Cardiac fibroblast (primary cell): ENCODE measurements around the gene SCUBE2.

ENCODE experiments used
- DNase-seq, 2 donors: peaks; one replicate each; pipeline versions ENCODE4 v3.0.0 to v3.0.0-alpha.2; 2010; ENCODE audit warnings: low read depth in 2 of 2
- H3K4me3 ChIP-seq, 2 donors: replicated peaks in 1 of 2; 1 replicate in 1 of 2; 2 replicates in 1 of 2; pipeline ENCODE4 v1.5.1; 2011; ENCODE audit warnings: low read depth in 2 of 2, low read length in 2 of 2, mild to moderate bottlenecking in 2 of 2, moderate library complexity in 1 of 2
- CTCF ChIP-seq: IDR thresholded peaks from one replicate; pipeline ENCODE4 v1.5.1; 2011; ENCODE audit warnings: low read depth, mild to moderate bottlenecking, low read length, inconsistent platforms

Gene SCUBE2

GRCh38 chr11:9004183-9004926, 87.0 kb downstream of the SCUBE2 start:
- no peak for DNase-seq
- peak overlapping the region; percentile 35 to 48 for H3K4me3 ChIP-seq
- TF ChIP-seq CTCF: no peak

DNA sequence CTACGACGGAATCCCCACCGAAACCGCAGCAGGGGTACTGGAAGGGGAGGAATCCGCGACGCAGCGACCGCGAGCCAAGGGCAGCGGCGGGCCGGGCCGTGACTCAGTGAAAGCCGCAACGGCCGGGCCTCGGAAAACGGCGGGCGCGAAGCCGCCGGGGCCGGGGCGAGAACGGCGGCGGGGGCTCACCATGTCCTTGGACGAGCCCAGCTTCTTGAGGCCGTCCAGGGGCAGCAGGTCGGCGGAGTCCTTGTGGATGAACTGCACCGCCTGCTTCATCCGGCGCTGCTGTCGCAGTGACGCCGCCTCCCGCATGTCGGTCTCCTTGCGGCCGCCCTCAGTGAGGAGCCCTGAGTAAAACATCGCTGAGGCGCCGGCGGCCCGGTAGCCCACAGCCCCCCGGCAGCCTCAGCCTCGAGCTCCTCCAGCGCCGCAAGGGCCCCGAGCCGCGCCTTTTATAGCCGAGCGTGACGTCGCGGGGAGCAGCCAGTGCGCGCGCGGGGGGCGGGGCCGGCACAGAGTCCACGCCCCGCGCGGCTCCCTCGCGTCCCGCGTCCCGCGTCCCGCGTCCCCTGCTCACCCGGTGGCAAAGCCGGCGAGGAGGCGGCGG, 87.7 kb downstream of the SCUBE2 start, which contains the start of gene NRIP3:
Gene NRIP3, minus strand, starts transcription at position 429 of the 610 bp plus-strand sequence. Its CDS starts 66 bp downstream, at position 363.
- DNase-seq: peak; percentile 46 to 60
- TF ChIP-seq CTCF: no peak
- H3K4me3 ChIP-seq: peak within 1 kb of the TSS; percentile 44 to 48

GRCh38 chr11:9002920-9003572, 88.4 kb downstream of the SCUBE2 start:
- peak overlapping the region; percentile 44 to 48 for H3K4me3 ChIP-seq
- no peak for TF ChIP-seq CTCF
- DNase-seq: no peak

- TF ChIP-seq CTCF: no peak
- DNase-seq: peak; percentile 55 to 92
- H3K4me3 ChIP-seq: no peak overlapping the region
Observed at GRCh38 chr11:9001736-9002135, 89.7 kb downstream of the SCUBE2 start.

GRCh38 chr11:8998017-8998416, 93.4 kb downstream of the SCUBE2 start:
- H3K4me3 ChIP-seq: no peak overlapping the region
- TF ChIP-seq CTCF: no peak
- DNase-seq: no peak

DNA sequence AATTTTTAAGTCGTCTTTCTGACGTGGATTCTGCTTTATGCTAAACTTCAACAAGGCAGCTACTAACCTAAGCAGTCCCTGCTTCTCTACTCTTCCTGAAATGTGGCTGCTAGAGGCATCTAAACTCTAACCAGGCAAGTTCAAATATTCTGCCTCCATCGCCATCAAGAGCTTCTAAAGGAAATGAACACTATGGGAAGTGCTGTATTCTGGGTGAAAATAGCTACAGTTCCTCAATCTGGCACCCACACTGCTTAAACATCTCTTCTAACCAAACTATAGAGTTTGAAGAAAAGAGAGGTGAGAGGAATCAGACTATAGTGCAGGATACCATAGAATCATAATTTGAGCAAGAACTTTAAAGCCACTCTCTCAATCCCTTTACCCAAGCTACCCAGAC, 93.9 kb downstream of the SCUBE2 start:
- H3K4me3 ChIP-seq: no peak overlapping the region
- no peak for DNase-seq
- TF ChIP-seq CTCF: no peak
